GM19023 (cell line): ENCODE results near the gene LIMS1.
"Not testable (repeated sequence)": the region's sequence is repeated elsewhere in the genome, so short reads cannot be mapped to it uniquely, and the experiment has no call there.

ENCODE experiments used
- ATAC-seq: cut with Tn5 transposase; IDR thresholded peaks from one replicate; pipeline ENCODE4 v1.9.1; 2021; ENCODE audit warnings: mild to moderate bottlenecking, moderate library complexity; ENCODE audit not compliant: unreplicated experiment

LIMS1 gene

GRCh38 chr2:108533832-108534583 is at the start of gene LIMS1:
LIMS1 (plus strand) TSS chr2:108534470; CDS start chr2:108534563, 93 bp downstream.
- peak; percentile 85 for ATAC-seq

DNA sequence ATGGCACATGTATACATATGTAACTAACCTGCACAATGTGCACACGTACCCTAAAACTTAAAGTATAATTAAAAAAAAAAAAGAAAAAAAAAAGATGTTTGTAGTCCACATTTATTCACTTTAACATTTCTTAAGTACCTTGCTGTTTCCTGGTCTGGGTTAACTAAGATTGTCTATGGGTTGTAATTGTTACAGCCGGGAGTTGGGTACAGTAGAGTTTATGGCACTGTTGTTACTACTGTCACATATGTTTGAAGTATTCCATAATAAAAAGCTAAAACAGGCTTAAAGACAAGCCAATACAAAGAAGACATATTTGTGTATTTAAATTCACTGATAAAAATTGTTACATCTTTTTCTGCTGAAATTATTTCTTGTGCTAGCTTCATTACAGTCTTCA is 49.0 kb upstream of the LIMS1 start:
- no peak for ATAC-seq

DNA sequence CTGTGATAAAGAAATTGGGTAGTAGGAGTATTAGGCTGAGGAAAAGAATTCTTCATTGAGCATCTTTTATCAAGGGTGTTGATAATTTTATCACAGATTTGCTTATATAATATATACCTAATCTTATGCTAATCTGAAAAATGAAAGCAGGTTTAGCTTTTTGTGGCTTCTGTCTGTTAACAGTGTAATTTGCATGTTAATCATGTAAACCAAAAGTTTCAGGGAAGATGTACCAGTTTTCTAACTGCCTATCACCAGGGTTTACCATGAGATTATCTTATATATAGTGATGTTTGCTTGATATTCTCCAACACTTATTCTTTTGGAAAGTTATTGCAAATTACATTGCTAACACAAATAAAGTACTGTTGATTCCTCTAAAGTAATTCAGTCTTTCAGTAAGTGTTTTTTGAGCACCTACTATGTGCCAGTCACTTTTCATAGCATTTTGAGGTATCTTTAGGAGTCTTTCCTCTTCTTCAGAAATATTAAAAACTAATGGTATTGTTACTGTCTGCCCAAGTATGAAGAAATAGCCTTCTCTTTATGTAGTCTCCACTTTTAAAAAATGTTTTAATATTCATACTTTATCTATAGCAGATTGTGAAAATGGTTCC is 43.7 kb upstream of the LIMS1 start:
- no peak for ATAC-seq

- ATAC-seq: no peak
Observed at GRCh38 chr2:108491848-108492247, 42.4 kb upstream of the LIMS1 start.

- no peak for ATAC-seq
Observed at GRCh38 chr2:108492364-108492763, 41.9 kb upstream of the LIMS1 start.

GRCh38 chr2:108496167-108496566 is 38.1 kb upstream of the LIMS1 start:
- not testable (repeated sequence) for ATAC-seq

- ATAC-seq: not testable (repeated sequence)
Observed at GRCh38 chr2:108507620-108508019, 26.6 kb upstream of the LIMS1 start.

DNA sequence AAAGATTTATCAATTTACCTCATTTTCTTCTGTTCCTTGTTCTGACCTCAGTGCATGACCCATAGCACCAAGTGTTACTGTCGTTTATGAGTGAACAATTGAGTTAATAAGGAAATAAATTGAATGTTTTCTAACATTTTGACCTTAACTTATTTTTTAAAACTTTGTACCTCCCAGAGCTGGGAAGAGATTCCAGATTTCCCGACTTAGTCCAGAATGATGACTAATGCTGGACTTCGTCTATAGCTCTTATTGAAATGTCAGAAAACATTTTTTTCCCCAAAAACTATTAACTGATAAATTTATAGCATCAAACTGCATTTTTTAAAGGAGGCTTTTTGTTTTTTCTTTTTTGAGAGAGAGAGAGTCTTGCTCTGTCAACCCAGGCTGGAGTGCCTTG is 21.8 kb upstream of the LIMS1 start:
- not testable (repeated sequence) for ATAC-seq

DNA sequence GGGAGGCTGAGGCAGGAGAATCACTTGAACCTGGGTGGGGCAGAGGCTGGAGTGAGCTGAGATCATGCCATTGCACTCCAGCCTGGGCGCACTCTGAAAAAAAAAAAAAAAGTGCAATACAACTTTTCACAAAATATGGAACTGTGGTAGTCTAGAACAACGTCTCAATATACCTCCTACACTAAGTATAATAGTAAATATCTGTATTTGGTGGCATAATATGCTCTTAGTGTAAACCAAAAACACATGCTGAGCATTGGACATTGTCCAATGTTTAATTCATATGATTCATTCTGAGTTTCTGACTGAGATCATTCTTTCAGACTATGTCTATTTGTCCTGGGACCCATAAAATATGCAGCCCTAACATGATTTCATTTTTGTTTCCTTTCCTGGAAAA is 19.8 kb upstream of the LIMS1 start:
- ATAC-seq: not testable (repeated sequence)

DNA sequence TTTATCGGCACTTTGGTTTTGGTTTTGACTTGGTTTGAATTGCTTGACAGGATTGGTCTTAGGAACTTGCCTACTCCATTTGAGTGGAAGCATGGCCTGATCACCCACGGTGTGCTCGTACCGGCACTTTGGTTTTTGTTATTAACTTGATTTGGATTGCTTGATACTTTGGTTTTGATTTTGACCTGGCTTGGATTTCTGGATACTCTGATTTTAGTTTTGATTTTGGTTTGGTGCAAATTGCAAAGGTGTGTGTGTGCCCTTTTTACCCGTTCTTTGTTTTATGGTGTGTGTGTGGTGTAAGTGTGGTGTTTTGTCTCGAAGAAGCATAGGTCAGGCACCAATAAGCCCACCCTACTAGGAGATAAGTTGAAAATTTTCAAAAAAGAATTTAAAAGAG is 9.6 kb upstream of the LIMS1 start:
- ATAC-seq: not testable (repeated sequence)

DNA sequence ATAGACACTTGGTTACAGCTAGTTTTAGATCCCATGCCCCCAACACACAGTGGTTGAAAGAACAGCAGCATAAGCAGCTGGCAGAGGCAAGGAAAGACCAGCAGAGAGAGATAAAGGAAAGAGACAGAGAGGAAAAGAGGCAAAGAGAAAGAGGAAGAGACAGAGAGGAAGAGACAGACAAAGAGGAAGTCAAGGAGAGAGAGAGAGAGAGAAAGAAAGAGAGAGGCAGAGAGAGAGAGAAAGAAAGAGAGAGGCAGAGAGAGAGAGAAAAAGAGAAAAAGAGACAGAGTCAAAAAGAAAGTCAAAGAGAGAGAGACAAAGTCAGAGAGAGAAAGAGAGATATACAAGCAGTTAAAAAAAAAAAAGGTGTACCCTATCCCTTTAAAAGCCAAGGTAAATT is 9.0 kb upstream of the LIMS1 start:
- ATAC-seq: not testable (repeated sequence)

GRCh38 chr2:108531674-108532055 is 2.6 kb upstream of the LIMS1 start:
- ATAC-seq: no peak

GRCh38 chr2:108534584-108535356 is 500 bp downstream of the LIMS1 start:
- ATAC-seq: peak; percentile 32

- ATAC-seq: no peak
Observed at GRCh38 chr2:108535357-108535631, 1.0 kb downstream of the LIMS1 start.

GRCh38 chr2:108536133-108536780 is 2.0 kb downstream of the LIMS1 start:
- no peak for ATAC-seq

- no peak for ATAC-seq
Observed at GRCh38 chr2:108536911-108537310, 2.6 kb downstream of the LIMS1 start.

DNA sequence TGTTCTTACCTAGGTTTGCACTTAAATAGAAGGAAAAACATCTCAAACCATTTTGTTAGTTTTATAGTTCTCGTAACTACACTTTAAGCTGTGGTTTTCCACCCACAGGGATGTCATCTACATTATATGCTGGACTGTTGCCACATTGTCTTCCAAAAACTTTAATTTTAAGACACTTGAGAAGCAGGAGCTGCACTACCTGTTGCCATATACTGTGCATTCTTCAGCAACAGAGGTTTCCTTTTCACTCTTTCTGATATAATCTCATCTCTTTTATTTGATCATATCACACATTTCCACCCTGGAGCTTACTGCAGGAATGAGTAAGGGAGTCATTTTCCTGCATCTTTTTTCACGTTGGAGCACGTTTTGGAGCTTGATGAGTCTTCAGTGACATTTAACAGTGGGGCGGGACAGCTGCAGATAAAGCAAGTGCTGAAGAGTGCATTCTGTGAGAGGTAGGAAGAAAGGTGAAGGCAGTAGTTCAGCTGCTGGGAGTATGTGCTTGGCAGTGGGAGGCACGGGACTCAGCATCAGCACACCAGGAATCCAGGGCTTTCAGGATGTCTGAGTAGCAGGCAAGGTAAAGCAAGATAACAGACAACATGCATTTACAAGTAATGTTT is 3.8 kb downstream of the LIMS1 start:
- no peak for ATAC-seq

DNA sequence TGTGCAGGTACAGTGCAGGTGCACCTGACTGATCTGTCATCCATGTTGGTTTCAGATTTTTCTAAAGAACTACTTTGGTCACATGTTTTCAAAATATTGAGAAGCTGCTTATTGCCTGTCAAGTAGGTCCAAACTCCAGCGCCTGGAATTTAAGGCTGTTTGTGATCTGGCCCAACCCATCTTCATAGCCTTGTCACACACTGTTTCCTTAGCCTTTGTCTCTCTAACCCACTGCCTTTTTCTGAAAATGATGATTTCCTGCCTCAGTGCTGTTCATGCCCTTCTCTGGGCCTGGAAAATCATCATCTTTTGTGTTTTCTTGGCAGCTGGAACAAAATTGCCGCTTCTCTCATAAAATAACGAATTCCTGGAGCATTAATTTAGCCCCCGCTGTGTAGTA is 7.2 kb downstream of the LIMS1 start:
- ATAC-seq: no peak

DNA sequence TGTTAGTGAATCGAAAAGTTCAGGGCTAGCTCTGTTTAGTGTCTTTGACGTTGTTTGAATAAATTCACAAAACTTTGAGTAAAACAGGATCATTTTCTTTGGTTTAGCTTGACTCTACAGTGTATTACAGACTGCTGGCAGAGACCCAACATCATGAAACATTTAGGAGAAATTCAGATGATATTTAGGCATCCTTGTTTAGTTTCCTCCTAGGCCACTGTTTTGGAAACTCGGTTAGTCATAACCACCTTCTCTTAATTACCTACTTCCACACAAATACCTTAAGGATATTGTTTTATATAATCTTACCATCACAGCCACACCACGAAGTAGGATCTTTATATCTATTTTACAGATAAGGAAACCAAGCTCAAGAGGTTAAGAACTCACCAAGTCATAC is 7.8 kb downstream of the LIMS1 start:
- ATAC-seq: no peak

- ATAC-seq: no peak
Observed at GRCh38 chr2:108547606-108548005, 13.3 kb downstream of the LIMS1 start.
